ENCODE data around the gene NFIA.

NFIA gene

DNA sequence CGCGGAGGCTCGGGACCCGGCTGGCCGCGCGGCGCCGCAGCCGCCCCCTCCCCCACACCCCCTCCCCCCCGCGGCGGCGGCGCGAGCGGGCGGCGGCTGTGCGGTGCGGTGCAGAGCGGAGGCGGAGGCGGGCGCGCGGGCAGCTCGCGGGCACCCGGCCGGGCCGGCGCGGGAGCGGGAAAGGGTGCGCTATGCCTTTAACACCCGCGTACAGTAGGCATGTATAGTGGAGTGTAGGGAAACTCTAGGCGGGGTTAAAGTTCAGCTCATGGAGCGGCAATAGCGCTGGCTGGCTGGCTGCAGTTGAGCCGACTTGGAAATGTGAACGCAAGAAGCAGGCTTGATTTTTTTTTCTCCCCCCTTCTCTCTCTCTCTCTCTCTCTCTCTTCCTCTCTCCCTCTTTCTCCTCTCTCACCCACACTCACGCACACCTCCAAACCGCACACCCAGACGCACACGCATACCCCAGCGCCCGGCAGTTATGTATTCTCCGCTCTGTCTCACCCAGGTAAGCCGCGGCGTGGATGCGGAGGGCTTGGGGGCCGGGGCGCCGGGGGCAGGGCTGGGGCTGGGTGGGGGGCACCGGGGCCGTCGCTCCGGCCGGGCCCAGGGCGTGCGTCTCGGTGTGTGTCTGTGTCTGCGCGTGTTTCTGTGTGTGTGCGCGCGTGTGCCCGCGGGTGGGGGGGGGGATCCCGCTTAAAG, at the start of gene NFIA:
NFIA (plus strand) TSS at position 251 of the 702 bp plus-strand sequence.
- TF ChIP-seq, protein P1, sequence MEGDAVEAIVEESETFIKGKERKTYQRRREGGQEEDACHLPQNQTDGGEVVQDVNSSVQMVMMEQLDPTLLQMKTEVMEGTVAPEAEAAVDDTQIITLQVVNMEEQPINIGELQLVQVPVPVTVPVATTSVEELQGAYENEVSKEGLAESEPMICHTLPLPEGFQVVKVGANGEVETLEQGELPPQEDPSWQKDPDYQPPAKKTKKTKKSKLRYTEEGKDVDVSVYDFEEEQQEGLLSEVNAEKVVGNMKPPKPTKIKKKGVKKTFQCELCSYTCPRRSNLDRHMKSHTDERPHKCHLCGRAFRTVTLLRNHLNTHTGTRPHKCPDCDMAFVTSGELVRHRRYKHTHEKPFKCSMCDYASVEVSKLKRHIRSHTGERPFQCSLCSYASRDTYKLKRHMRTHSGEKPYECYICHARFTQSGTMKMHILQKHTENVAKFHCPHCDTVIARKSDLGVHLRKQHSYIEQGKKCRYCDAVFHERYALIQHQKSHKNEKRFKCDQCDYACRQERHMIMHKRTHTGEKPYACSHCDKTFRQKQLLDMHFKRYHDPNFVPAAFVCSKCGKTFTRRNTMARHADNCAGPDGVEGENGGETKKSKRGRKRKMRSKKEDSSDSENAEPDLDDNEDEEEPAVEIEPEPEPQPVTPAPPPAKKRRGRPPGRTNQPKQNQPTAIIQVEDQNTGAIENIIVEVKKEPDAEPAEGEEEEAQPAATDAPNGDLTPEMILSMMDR (IDR thresholded peaks at IDR 0.05), result no peak
- Histone ChIP-seq H3K4me3 (ENCODE audit: low read depth, low read length) (peak within 1 kb of the TSS; percentile 74), H3K36me3 (ENCODE audit: control insufficient read depth, insufficient read depth, low read length) (no peaks in the 10 kb centered on the region), H3K27ac (peak within 1 kb of the TSS; percentile 87), H3K9ac (peak within 1 kb of the TSS; percentile 29), H3K27me3 (ENCODE audit: control insufficient read depth, insufficient read depth, low read length) (no peaks in the 10 kb centered on the region), H3K9me3 (ENCODE audit: control insufficient read depth, low read length) (no peaks in the 10 kb centered on the region), H3K4me2 (ENCODE audit: low read length) (peak within 1 kb of the TSS; percentile 95), H3K4me1 (peaks cover 24% of the 10 kb centered on the region), H3K79me2 (no peaks in the 10 kb centered on the region), H2AFZ (peak within 1 kb of the TSS; percentile 74)

DNA sequence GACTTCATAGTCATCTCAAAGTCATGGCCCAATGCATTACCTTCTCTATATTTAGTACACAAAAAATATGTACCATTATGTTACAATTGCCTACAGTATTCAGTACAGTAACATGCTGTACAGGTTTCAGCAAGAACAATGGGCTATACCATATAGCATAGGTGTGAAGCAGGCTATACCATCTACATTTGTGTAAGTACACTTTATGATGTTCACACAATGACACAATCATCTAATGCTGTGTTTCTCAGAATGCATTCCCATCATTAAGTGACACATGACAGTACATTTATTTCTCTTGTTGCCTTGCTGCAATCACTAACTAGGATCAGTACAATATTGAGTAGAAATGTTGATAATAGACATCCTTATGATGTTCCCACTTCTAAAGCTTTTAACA, 46.5 kb upstream of the NFIA start:
- TF ChIP-seq, protein P1 (IDR thresholded peaks at IDR 0.05), result no peak
- H3K4me3 ChIP-seq (ENCODE audit: low read depth, low read length), result no peak overlapping the region
- H3K9ac ChIP-seq, result no peak overlapping the region
- H3K79me2 ChIP-seq, result no peaks in the 10 kb centered on the region
- no peak overlapping the region for H2AFZ ChIP-seq
- no peaks in the 10 kb centered on the region for H3K36me3 ChIP-seq (ENCODE audit: control insufficient read depth, insufficient read depth, low read length)
- H3K27me3 ChIP-seq (ENCODE audit: control insufficient read depth, insufficient read depth, low read length), result no peaks in the 10 kb centered on the region
- H3K4me2 ChIP-seq (ENCODE audit: low read length), result no peak overlapping the region
- H3K4me1 ChIP-seq, result no peaks in the 10 kb centered on the region
- H3K27ac ChIP-seq, result no peak overlapping the region
- no peaks in the 10 kb centered on the region for H3K9me3 ChIP-seq (ENCODE audit: control insufficient read depth, low read length)

DNA sequence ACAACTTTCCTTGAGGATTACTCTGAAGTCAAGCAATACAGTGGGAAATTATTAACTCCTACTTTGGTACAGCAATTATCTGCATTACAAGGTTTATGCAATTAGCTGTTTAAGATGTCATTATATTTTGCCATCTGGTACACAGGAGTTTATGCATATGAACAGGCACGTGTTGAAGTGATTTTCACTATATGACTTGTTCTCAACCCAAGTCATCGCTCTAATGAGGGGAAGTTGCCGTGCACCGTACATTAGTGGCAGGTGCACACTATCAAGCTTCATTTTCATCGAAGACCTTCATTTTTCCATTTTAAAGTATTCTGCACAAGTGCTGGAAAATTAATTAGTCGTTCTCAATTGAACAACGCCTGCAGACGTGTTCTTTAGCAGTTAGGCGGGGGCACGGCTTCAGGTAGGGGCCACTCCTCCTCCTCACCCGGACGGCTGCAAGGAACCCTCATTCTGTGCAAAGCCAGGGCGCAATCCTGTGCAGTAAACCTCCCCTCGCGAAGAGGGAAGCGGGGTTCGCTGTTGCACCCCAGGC, 39.8 kb upstream of the NFIA start:
- H3K4me1 ChIP-seq, result no peaks in the 10 kb centered on the region
- peak overlapping the region; percentile 74 for H3K27ac ChIP-seq
- H3K79me2 ChIP-seq, result no peaks in the 10 kb centered on the region
- no peak overlapping the region for H3K9ac ChIP-seq
- H3K9me3 ChIP-seq (ENCODE audit: control insufficient read depth, low read length), result no peaks in the 10 kb centered on the region
- peak overlapping the region; percentile 98 for H2AFZ ChIP-seq
- H3K36me3 ChIP-seq (ENCODE audit: control insufficient read depth, insufficient read depth, low read length), result no peaks in the 10 kb centered on the region
- TF ChIP-seq, protein P1 (IDR thresholded peaks at IDR 0.05), result no peak
- H3K4me3 ChIP-seq (ENCODE audit: low read depth, low read length), result peak overlapping the region; percentile 56
- H3K4me2 ChIP-seq (ENCODE audit: low read length), result peak overlapping the region; percentile 95
- H3K27me3 ChIP-seq (ENCODE audit: control insufficient read depth, insufficient read depth, low read length), result no peaks in the 10 kb centered on the region

DNA sequence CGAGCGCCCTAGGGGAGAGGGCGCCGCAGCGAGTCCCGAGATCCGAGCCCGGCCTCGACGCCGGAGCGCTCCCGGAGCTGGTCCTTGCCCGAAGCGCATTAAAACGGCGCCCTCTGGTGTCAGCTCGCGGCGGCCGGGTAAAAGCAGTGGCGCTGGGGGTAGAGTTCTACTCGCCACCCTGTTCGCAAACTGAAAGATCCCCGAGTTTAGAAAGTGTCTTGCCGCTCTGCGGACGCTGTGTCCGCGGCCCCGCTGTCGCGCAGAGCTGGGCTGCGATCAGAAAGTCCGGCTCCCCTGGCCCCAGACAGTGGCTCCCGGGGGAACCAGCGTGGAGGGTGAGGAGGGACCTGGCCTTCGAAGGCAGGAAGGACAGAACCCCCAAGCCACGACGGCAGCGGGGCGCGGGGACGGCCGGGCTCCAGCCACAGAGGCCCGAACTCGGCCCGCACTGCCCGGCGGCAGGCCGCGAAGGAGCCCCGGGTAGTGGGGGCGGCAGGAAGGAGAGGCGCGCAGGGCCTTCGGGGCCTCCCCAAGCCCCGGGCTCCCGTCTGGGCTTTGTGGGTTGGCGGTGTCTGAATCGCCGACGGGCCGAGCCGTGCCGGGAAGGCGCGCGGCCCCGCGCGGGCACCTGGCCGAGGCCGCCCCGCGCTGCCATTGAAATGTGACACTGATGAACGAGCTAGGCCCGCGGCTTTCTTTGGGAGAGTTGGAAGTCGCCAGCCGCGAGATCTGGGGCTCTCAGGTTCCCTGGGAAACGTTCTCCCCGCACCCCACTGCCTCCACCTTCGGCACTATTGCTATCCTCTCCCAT, 39.1 kb upstream of the NFIA start:
- H3K9ac ChIP-seq, result peak overlapping the region; percentile 46
- peak overlapping the region; percentile 95 for H3K4me2 ChIP-seq (ENCODE audit: low read length)
- peak overlapping the region; percentile 98 for H2AFZ ChIP-seq
- no peaks in the 10 kb centered on the region for H3K36me3 ChIP-seq (ENCODE audit: control insufficient read depth, insufficient read depth, low read length)
- H3K9me3 ChIP-seq (ENCODE audit: control insufficient read depth, low read length), result no peaks in the 10 kb centered on the region
- TF ChIP-seq, protein P1 (IDR thresholded peaks at IDR 0.05), result peak; percentile 81
- no peaks in the 10 kb centered on the region for H3K4me1 ChIP-seq
- H3K27ac ChIP-seq, result peak overlapping the region; percentile 74
- H3K4me3 ChIP-seq (ENCODE audit: low read depth, low read length), result peak overlapping the region; percentile 56
- no peaks in the 10 kb centered on the region for H3K27me3 ChIP-seq (ENCODE audit: control insufficient read depth, insufficient read depth, low read length)
- no peaks in the 10 kb centered on the region for H3K79me2 ChIP-seq

Measured in parathyroid adenoma (tissue), 2 donors.